ENCODE measurements around the gene DOK4. TPM values are rescaled to one million over a fixed set of nuclear protein-coding genes. Genes with fewer than 3 reads are reported as not detected.
A peak's percentile ranks its signal among the peaks of the same experiment; 100 is the strongest.
"Not testable (repeated sequence)": the region's sequence is repeated elsewhere in the genome, so short reads cannot be mapped to it uniquely, and the experiment has no call there.

The DOK4 gene
- total RNA-seq, 1 donor from 2014 or later: 23.4 TPM

DNA sequence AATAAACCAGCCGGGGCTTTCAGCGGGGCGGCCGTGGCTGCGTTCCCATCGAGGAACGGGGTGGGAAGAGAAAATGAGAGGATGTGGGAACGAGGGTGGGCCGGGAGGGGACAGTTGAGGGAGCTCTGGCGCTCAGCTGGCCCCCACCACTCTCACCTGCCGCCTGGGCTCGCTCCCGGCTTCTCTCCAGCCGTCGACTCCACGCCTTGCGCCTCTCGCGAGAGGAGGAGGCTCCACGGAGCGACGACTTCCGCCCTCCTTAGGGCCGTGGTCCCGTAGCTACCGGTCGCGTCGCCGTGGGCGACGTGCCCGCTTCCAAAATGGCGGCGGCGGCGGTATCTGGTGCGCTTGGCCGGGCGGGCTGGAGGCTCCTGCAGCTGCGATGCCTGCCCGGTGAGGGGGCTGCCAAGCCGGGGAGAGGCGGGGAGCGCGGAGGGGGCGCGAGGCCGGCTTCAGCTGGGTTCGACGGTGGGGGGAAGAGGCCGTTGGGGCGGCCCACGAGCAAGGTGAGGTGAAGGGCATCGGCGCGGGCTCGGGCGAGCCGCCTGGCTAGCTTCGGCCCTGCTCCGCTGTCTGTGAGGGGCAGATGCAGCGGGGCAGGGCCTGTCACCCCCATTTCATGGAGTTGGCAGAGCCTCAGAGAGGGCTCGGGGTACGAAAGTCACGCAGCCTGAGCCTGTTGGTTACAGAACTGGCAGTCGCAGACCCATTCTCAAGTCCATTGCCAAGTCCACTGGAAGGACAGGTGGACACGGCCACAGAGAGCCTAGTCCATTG, 38.9 kb downstream of the DOK4 start, which contains the start of the genes CIAPIN1 and COQ9:
Gene CIAPIN1 (minus strand): TSS at position 200 of the 777 bp plus-strand sequence. CDS start 6,457 bp downstream, outside the sequence.
Gene COQ9 (plus strand): TSS at position 294 of the 777 bp plus-strand sequence. CDS start 27 bp downstream, at position 321.
- H3K27ac Mint-ChIP-seq (ENCODE audit: unreplicated experiment): peak within 1 kb of the TSS; percentile 97
- TF ChIP-seq, protein P1, sequence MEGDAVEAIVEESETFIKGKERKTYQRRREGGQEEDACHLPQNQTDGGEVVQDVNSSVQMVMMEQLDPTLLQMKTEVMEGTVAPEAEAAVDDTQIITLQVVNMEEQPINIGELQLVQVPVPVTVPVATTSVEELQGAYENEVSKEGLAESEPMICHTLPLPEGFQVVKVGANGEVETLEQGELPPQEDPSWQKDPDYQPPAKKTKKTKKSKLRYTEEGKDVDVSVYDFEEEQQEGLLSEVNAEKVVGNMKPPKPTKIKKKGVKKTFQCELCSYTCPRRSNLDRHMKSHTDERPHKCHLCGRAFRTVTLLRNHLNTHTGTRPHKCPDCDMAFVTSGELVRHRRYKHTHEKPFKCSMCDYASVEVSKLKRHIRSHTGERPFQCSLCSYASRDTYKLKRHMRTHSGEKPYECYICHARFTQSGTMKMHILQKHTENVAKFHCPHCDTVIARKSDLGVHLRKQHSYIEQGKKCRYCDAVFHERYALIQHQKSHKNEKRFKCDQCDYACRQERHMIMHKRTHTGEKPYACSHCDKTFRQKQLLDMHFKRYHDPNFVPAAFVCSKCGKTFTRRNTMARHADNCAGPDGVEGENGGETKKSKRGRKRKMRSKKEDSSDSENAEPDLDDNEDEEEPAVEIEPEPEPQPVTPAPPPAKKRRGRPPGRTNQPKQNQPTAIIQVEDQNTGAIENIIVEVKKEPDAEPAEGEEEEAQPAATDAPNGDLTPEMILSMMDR (IDR thresholded peaks at IDR 0.05; ENCODE audit: partially characterized antibody, unreplicated experiment): no peak
- peaks cover 9% of the 10 kb centered on the region for H3K4me1 Mint-ChIP-seq (ENCODE audit: low read depth, unreplicated experiment)
- H3K36me3 Mint-ChIP-seq (ENCODE audit: unreplicated experiment): no peaks in the 10 kb centered on the region
- H3K4me3 Mint-ChIP-seq (ENCODE audit: unreplicated experiment): peak within 1 kb of the TSS; percentile 96
- H3K27me3 Mint-ChIP-seq (ENCODE audit: unreplicated experiment): peaks cover 4% of the 10 kb centered on the region
- peak; percentile 96 for DNase-seq
- H3K9me3 Mint-ChIP-seq (ENCODE audit: unreplicated experiment): peaks cover 10% of the 10 kb centered on the region

DNA sequence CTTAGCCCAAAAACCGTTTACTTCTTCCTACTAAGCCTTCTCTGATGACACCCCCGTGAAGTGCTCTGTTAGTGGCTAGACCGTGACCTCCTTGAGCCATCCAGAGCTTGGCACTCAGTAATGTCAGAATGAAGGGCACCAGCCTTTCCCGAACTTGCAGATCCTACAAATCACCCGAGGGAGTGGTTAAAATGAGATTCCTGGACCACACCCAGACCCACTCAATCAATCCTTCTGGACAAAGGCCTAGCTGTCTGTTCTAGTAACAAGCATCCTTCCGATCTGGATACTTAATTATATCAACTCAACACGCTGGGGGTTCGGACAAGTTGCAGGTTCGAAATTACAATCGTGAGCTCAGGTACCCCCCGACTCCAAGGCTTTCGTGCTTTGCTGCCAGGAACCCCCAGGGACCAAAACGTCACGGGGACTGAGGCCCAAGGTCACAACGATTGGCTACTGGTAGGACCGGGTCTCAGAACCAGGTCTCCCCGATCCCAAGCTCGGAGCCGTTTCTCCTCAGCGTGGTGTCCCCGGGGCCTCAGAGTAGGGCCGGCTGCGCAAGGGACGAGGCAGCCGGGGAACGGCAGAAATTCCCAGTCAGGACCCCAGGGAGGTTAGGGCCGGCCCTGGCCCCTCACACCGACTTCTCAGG, 39.6 kb downstream of the DOK4 start:
- TF ChIP-seq, protein P1 (IDR thresholded peaks at IDR 0.05; ENCODE audit: partially characterized antibody, unreplicated experiment): no peak
- Mint-ChIP-seq H3K27ac (ENCODE audit: unreplicated experiment) (peak overlapping the region; percentile 97), H3K4me1 (ENCODE audit: low read depth, unreplicated experiment) (peaks cover 9% of the 10 kb centered on the region), H3K27me3 (ENCODE audit: unreplicated experiment) (peaks cover 4% of the 10 kb centered on the region), H3K4me3 (ENCODE audit: unreplicated experiment) (peak overlapping the region; percentile 96), H3K9me3 (ENCODE audit: unreplicated experiment) (peaks cover 10% of the 10 kb centered on the region), H3K36me3 (ENCODE audit: unreplicated experiment) (no peaks in the 10 kb centered on the region)
- DNase-seq: peak; percentile 84

DNA sequence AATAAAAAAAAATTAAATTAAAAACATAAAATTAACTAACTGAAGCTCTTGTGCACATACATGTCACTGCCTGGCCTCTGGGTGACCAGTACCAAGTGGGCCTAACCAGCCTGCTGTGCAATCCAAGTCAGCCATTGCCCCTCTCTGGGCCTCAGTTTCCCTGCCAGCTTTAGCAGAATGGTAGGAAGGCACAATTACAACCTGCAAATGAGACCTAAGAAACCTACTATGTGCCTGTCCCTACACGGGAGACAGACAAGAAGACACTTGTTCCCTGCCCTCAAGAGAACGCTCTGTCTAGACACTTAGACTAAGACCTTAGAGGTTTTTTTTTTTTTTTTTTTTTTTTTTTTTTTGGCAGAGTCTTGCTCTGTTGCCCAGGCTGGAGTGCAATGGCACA, 40.8 kb downstream of the DOK4 start:
- TF ChIP-seq, protein P1 (IDR thresholded peaks at IDR 0.05; ENCODE audit: partially characterized antibody, unreplicated experiment): no peak
- H3K36me3 Mint-ChIP-seq (ENCODE audit: unreplicated experiment): peaks cover under 1% of the 10 kb centered on the region
- no peak overlapping the region for H3K4me3 Mint-ChIP-seq (ENCODE audit: unreplicated experiment)
- H3K27me3 Mint-ChIP-seq (ENCODE audit: unreplicated experiment): peaks cover 4% of the 10 kb centered on the region
- peaks cover 9% of the 10 kb centered on the region for H3K4me1 Mint-ChIP-seq (ENCODE audit: low read depth, unreplicated experiment)
- H3K9me3 Mint-ChIP-seq (ENCODE audit: unreplicated experiment): peaks cover 10% of the 10 kb centered on the region
- H3K27ac Mint-ChIP-seq (ENCODE audit: unreplicated experiment): no peak overlapping the region
- DNase-seq: no peak

DNA sequence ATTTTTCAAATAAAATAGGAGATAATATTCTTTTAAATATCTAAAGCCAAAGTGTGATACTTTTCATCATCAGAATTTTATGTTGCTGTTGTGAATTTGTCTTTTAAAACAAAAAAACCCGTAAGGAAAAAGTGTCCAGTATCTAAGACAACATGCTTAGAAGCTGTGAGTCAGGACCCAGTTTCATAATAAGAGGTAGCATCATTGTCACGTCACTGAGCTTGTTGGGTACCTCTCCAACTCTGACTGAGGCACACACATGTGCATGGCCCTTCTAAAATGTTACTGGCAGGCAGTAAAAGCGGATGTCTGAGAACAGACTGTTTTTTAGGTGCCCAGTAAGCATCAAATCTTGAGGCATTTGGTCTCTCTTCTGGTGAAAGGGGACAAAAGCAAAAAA, 41.6 kb downstream of the DOK4 start:
- Mint-ChIP-seq H3K36me3 (ENCODE audit: unreplicated experiment) (peaks cover 9% of the 10 kb centered on the region), H3K4me1 (ENCODE audit: low read depth, unreplicated experiment) (peaks cover 9% of the 10 kb centered on the region), H3K4me3 (ENCODE audit: unreplicated experiment) (peak overlapping the region; percentile 32), H3K27ac (ENCODE audit: unreplicated experiment) (no peak overlapping the region), H3K27me3 (ENCODE audit: unreplicated experiment) (peaks cover 4% of the 10 kb centered on the region), H3K9me3 (ENCODE audit: unreplicated experiment) (peaks cover 10% of the 10 kb centered on the region)
- no peak for DNase-seq
- TF ChIP-seq, protein P1 (IDR thresholded peaks at IDR 0.05; ENCODE audit: partially characterized antibody, unreplicated experiment): no peak

DNA sequence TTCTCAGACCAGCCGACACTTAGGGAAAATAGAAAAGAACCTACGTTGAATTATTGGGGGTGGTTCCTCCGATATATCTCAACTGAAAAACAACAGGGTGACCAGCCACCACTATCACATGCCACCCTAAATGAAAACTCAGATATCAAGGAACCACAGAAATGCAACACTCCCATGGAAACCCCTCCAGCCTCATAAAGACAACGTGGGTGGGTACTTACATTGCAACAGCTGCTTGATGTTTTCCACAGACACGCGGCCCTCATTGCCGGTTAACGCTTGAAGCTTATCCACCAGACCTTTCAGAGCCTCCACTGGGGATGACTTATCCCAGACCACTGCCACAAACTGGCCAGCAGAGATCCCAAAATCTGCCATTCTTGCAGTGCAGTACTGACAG, 45.7 kb downstream of the DOK4 start:
- not testable (repeated sequence) for DNase-seq; H3K27me3 Mint-ChIP-seq (ENCODE audit: unreplicated experiment); H3K4me1 Mint-ChIP-seq (ENCODE audit: low read depth, unreplicated experiment); H3K27ac Mint-ChIP-seq (ENCODE audit: unreplicated experiment); H3K4me3 Mint-ChIP-seq (ENCODE audit: unreplicated experiment); H3K9me3 Mint-ChIP-seq (ENCODE audit: unreplicated experiment)
- peaks cover 11% of the 10 kb centered on the region for H3K36me3 Mint-ChIP-seq (ENCODE audit: unreplicated experiment)

DNA sequence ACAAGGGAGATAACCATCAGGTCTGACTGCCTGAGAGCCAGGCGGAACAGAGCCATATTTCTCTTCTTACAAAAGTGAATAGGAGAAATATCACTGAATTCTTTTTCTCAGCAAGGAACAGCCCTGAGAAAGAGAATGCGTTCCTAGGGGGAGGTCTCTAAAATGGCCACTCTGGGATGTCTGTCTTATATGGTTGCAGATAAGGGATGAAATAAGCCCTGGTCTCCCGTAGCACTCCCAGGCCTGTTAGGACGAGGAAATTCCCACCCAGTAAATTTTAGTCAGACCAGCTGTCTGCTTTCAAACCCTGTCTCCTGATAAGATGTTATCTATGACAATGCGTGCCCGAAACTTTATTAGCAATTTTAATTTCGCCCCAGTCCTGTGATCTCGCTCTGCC, 46.3 kb downstream of the DOK4 start:
- H3K4me3 Mint-ChIP-seq (ENCODE audit: unreplicated experiment); DNase-seq; H3K27ac Mint-ChIP-seq (ENCODE audit: unreplicated experiment); H3K27me3 Mint-ChIP-seq (ENCODE audit: unreplicated experiment); H3K4me1 Mint-ChIP-seq (ENCODE audit: low read depth, unreplicated experiment); H3K9me3 Mint-ChIP-seq (ENCODE audit: unreplicated experiment): not testable (repeated sequence)
- peaks cover 11% of the 10 kb centered on the region for H3K36me3 Mint-ChIP-seq (ENCODE audit: unreplicated experiment)

Measured in glutamatergic neuron (in vitro differentiated cells).